Prostate gland (tissue), 2 donors: ENCODE results near the gene AWAT1.

Experiments
- CTCF ChIP-seq, 4 experiments: fragments of 200-600 bp in 2 of 4; fragments of 450-650 bp in 2 of 4; sonication (generic) in 2 of 4; IDR thresholded peaks; 1 replicate in 3 of 4; 2 replicates in 1 of 4; pipeline ENCODE4 v1.5.1; 2016 to 2019; ENCODE audit warnings: antibody characterized with exemption in 4 of 4, mild to moderate bottlenecking in 2 of 4, moderate library complexity in 2 of 4
- POLR2A ChIP-seq: fragments of 450-650 bp; IDR thresholded peaks from one replicate; pipeline ENCODE4 v1.6.1; 2016; ENCODE audit warnings: antibody characterized with exemption, mild to moderate bottlenecking
- POLR2AphosphoS5 ChIP-seq: sonication (generic); formaldehyde crosslinking; IDR thresholded peaks from one replicate; pipeline ENCODE4 v1.6.1; 2017; ENCODE audit warnings: antibody characterized with exemption

GRCh38 chrX:70253377-70254062 is 19.1 kb downstream of the AWAT1 start:
- TF ChIP-seq CTCF (IDR thresholded peaks at IDR 0.05) = no peak
- no peak for TF ChIP-seq POLR2A
- TF ChIP-seq POLR2AphosphoS5 = no peak
